Upper lobe of left lung (tissue), 4 donors: ENCODE measurements around the gene AFF3.

Source experiments
- EP300 ChIP-seq, 4 donors: sonication (generic); formaldehyde crosslinking; IDR thresholded peaks; one replicate each; pipeline ENCODE4 v1.5.1; 2017; ENCODE audit warnings: antibody characterized with exemption in 4 of 4, control low read depth in 2 of 4
- POLR2A ChIP-seq, 4 donors: fragments of 450-650 bp; IDR thresholded peaks; one replicate each; pipeline ENCODE4 v1.5.1; 2016 to 2017; ENCODE audit warnings: antibody characterized with exemption in 4 of 4, mild to moderate bottlenecking in 2 of 4
- TF ChIP-seq, protein P1 (sequence below), 6 experiments: fragments of 450-650 bp in 4 of 6; fragments of 200-600 bp in 2 of 6; sonication (generic) in 2 of 6; IDR thresholded peaks; one replicate each; pipeline ENCODE4 v1.5.1; 2016 to 2019; ENCODE audit warnings: antibody characterized with exemption in 6 of 6

DNA sequence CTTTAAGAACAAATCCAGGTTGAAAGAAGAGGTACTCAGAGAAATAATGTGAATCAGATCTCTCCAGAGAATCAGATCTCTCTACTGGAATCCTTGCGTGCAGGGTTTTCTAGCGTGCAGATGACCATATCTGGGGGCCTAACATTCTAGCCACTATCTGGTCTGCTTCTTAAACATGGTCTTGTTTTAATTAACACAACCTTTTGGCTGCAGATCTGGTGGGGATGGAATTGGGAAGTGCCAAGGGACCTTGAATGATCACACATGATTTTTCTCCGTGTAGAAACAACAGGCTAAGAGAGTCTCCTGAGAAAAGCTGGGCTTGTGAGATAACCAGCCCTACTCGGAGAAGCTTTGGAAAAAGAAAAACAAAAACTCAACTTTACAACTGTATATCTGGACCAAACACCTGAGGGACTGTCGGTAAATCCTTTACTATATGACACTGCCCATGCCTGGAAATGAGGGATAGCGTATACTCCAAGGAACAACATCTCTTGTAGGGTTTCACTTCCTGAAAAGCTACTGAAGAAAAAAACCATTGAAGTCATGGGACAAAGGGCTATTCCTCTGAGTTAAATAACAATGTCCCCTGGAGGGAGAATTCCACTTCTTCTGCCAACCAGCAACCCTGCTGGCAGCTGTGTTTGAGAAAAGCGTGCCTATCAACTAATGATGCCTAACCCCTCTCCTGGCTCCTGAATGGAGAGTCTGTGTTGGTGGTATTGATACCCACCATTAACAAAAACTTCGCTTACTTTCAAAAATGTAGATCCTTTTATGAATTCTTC is 481.6 kb downstream of the AFF3 start:
- TF ChIP-seq, protein P1, sequence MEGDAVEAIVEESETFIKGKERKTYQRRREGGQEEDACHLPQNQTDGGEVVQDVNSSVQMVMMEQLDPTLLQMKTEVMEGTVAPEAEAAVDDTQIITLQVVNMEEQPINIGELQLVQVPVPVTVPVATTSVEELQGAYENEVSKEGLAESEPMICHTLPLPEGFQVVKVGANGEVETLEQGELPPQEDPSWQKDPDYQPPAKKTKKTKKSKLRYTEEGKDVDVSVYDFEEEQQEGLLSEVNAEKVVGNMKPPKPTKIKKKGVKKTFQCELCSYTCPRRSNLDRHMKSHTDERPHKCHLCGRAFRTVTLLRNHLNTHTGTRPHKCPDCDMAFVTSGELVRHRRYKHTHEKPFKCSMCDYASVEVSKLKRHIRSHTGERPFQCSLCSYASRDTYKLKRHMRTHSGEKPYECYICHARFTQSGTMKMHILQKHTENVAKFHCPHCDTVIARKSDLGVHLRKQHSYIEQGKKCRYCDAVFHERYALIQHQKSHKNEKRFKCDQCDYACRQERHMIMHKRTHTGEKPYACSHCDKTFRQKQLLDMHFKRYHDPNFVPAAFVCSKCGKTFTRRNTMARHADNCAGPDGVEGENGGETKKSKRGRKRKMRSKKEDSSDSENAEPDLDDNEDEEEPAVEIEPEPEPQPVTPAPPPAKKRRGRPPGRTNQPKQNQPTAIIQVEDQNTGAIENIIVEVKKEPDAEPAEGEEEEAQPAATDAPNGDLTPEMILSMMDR (IDR thresholded peaks at IDR 0.05) = no peak
- TF ChIP-seq POLR2A (IDR thresholded peaks at IDR 0.05) = no peak
- TF ChIP-seq EP300 (IDR thresholded peaks at IDR 0.05) = no peak
